HG03039 (cell line): ENCODE measurements around the gene PALLD.

Experiments used
- ATAC-seq: cut with Tn5 transposase; IDR thresholded peaks from one replicate; pipeline ENCODE4 v1.9.1; 2021; ENCODE audit warnings: mild to moderate bottlenecking, moderate library complexity; ENCODE audit not compliant: unreplicated experiment

PALLD gene

DNA sequence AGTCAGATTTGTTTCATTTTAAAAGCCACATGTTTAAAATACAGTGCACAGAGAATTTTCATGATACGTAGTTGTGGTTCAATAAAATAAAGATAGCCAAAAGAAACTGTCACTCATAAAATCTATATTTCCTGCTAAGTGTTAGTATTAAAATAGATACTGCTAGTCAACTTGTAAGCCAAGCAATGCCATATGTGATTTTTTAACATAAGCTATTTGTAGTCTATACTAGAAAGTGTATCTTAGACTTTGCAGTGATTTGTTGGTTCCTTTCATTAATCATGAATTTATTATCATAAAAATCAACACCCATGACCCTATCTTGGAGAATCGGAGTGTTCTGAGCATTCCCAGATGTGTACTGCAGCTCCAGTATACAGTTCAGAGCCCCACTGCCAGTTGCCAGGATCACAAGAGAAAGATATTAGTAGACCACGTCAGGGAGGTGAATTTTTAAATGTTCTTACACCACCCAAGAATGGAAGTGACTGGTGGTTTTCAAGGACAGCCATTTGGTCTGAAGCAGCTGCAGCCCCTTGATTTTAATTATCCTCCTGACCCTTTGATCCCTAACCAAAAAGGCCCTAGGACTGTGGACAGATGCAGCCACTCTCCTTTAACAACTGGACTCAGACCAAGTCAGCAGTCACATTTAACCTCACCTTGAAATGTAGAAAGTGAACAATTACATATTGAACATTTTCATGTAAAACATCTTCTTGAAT is 163.1 kb downstream of the PALLD start:
- no peak for ATAC-seq

DNA sequence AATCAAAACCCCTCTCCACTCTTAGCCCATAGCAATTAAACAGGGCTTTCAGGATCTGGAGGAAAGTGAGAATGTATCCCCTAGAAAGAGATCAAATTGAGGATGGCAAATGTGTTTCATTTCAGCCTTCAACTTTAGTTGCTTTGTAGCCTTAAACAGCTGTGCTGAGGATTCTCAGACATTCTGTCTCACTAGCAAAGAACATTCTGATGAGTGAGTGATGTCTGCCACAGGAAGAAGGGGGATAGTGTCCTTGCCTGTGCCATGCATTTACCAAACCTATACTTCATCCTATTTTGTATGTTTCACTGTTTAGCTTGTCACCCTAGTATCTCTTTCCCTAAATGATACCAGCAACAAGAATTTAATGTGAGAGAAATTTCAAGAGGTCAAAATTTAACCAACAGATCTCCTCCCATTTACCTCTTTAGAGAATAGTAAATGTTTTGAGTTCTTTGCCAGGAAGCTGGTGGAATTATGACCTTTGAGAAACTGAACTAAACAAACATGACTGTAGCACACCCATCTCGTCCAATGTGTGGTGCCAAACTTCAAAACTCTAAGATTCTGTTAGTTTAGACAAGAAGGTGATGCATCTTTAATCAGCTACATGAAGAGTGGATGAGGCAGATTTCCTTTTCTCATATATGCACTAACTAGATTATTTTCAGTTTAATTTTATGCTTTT is 165.6 kb downstream of the PALLD start:
- no peak for ATAC-seq

DNA sequence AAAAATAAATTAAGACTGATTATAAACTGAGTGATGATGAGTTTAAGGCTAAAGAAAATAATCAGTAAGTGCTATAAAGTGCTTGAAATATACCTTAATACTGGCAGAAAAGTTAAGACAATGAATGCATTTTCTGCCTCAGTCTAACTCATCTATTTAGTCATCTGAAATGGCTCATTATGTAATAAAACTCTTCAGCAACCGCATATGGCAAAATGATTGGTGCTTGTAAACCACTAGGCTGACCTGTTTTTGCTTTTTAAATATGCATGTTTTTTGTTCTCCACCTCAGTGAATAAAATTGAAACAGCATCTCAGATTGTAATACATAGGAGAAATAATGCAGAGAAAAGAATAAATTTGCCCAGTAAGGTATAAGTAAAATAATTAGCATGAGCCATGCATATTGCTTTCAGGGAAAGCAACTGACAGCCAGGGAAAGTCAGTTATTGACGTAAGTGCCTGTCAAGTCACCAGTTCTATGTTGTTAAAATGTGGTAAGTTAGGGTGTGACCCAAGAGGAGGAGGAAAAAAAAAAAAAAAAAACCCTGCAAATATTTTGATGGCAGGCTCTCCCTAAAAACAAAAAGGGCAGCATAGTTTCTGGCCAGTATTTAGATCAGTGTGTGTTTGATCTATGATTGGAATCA is 167.5 kb downstream of the PALLD start:
- ATAC-seq = no peak

DNA sequence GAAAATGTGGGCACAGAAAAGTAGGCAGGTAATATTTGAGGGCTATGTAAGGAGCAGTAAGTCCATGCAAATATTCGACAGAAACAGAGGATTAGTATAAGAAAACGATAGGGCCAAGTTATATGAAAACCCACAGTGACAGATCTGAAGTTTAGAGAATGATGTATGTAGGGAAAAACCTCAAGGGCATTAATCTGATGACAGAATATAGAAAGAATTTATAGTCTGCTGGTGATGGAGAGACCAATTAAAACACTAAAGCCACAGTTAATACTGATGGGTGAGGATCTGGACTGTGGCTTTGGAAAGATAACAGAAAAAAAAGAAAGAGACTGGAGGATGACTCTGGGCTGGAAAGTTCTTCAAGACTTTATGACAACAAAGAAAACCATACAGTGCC is 169.7 kb downstream of the PALLD start:
- ATAC-seq = no peak

DNA sequence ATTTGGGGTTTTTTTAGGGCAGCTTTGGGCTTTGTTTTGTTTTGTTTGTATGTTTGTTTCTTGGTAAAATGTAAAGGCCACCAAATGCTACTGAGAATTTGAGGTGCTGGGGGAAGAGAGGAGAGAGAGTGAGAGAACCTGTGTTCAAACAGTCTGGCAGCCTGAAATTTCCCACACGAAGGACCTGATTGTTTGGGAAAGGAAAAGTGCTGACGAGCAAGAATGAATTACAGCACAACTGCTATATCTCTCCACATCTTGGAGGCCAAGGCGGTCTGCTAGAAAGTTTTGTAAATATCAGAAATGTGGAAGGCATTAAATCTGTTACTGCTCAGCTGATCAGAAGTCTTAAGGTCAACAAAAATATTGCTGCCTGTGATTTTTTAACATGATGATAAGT is 170.5 kb downstream of the PALLD start:
- ATAC-seq = no peak

DNA sequence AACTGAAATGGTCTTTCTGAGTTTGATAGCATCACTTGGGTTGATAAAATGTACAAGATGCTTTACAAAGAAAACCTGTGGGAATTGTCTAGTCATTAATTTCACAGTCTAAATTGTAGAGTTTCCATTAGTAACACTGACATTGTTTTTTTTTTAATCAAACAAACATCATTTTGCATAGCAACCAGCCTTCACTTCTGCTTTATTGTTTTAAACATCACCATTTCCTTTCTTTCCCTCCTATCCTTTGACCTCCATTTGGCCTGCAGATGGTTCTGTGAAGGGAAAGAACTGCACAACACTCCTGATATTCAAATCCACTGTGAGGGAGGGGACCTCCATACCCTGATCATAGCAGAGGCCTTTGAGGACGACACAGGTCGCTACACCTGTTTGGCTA is 171.1 kb downstream of the PALLD start:
- ATAC-seq = no peak

DNA sequence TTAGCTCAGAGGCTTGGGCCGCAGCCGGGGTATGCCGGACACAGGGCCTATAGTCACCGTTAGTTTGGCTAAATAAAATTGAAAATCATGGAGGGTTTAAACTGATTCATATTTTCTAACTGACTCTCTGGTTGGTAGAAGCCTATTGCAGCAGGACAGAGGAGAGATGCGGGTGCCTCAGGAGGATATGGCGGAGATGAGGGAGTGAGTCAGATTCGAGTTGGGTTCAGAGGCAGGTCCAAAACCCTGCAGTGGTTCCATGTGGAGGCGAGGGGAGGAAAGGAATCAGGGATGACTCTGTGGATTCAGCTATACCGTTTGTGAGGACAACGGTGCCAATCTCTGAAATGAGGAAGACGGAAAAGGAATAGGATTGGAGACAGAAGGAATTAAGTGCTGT is 176.6 kb downstream of the PALLD start:
- no peak for ATAC-seq

DNA sequence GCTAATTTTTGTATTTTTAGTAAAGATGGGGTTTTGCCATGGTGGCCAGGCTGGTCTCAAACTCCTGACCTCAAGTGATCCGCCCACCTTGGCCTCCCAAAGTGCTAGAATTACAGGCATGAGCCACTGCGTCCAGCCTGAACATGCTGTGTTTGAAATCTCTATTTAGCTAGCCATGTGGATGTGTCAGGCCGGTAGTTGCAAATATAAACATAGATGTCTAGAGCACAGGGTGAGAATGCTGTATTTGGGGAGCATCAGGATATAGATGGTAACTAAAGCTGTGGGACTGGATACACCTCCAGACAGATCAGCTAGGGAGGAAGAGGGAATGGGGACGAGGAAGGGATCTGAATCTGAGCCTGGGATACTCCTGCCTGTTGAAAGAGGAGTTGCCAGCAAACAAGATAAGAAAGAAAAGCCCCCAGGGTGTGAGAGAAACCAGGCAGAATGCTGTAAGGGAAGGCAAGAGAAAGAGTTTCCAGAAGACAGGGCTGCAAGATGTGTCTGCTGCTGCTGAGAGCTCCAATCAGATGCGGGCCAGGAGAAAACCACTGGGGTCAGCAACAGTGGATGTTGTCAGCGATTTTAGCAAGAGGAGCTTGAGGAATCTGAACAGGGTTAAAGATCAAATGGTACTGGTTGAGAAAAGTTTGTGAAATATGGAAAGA is 177.4 kb downstream of the PALLD start:
- ATAC-seq = no peak

DNA sequence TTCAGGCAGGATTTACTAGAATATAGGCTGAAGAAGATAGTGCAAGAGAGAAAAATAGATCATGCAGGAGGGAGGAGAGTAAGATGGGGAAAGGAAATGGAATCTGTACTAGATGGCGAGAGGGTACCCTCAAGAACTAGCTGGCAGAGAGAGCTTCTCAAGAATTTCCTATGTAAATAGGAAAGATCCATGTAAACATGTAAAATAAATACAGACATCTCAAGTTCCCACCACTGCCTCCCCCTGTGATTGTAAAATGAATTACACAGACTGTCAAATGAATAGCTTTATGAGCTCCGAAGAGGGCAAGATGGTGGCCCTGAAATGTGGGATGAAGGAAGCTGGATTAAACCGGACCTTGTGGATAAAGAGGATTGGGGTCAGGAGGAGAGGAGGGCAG is 178.0 kb downstream of the PALLD start:
- ATAC-seq = no peak

DNA sequence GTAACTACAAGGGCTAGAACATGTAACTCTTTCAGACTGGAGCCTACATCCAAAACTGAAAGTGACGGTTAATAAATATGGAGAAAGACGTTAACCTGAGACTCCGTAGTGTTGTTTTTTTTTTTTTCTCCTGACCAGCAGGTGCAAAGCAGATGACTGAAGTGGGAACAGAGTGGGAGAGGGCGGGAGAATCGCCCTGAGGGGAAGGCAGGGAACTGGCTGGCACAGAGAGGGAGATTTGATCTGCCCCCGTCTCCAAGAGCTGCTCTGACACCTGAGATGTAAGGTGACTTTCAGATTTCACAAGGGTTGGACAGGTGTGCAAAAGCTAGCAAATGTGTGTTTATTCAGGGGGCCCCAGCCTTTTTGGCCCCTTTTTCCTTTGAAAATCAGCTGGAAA is 180.2 kb downstream of the PALLD start:
- ATAC-seq = no peak

DNA sequence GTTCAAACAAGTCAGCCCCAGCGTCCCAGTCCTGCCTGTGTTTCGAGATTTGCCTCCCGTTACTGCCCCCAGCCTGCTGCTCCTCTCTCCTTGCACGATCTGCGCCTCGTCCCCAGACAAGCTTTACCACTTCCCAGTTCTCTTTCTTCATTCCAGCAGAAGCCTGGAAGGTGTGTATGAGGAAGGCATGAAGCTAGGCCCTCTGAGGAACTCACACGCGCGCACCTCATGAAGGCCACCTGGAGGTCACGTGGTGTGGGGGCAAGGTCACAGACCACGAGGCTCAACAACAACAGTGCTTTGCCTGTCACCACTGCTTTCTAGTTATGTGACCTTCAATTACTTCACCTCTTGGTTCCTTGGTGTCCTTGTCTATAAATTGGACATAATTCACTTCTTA is 181.0 kb downstream of the PALLD start:
- no peak for ATAC-seq

DNA sequence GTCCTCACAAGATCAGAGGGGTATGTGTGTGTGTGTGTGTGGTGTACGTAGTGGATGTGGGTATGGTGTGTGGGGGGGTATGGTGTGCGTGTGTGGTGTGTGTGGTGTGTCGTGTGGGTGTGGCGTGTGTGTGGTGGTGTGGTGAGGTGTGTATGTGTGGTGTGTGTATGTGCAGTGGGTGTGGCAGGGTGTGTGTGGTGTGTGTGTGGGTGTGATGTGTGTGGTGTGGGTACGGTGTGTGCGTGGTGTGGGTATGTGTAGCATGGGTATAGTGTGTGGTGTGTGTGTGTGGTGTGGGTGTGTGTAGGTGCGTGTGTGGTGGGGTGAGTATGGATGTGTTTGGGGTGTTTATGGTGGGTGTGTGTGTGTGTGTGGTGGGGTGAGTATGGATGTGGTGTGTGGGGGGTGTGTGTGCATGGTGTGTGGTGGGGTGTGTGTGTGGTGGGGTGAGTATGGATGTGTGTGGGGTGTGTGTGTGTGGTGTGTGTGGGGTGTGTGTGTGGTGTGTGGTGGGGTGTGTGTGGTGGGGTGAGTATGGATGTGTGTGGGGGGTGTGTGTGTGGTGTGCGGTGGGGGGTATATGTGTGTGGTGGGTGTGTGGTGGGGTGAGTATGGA is 182.0 kb downstream of the PALLD start:
- no peak for ATAC-seq

DNA sequence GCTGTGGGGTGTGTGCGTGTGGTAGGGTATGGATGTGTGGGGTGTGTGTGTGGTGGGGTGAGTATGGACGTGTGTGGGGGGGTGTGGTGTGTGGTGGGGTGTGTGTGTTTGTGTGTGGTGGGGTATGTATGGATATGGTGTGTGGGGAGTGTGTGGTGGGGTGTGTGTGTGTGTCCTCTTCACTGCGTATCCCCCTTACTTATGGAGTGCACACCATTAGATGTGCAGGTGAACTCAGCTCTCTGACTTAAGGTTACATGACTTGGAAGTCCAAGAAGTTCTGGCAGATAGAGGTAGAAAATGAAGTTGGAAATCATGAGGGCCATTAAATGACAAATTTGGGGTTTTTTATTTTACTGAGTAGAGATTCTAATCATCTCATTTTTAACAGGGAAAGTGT is 182.5 kb downstream of the PALLD start:
- no peak for ATAC-seq

DNA sequence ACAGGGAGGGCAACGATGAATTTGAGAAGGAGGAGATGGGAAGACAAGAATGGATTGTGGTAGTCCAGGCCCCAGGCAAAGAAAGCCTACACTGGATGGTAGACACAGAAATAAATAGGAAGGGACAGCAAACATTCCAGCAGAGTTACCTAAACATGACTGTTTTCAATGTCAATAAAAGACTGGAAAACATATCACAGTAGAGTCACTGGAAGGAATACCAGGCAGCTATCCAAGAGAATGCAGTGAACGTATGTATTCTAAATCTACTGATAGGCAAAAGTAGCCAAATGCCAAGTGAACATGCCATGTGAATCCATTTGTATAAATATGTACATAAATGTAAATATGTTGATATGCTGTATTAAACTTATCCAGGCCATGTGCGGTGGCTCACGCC is 183.0 kb downstream of the PALLD start:
- no peak for ATAC-seq

DNA sequence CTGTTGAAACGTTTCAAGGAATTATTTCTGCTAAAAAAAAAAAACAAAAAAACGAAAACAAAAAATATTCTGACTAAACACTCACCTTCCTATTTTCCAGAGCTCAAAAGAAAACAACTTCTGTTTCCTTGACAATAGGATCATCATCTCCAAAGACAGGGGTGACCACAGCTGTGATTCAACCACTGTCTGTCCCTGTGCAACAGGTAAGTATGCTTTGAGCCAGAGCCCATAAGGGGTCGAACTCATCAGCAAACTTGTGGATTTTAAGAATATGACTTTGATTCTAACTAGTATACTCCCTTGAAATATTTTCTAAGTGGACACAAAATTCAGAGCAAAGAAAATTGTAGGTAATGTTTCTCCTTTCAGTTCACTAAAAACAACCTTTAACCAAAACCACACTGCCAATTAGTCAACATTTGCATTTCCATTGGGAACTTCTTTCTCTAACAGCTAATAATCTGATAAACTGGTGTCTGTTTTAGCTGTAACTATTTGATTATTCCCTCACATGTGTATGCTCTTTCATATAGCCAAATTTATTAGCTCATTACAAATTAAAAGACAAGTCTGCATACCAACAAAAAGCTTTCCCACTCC is 186.1 kb downstream of the PALLD start:
- no peak for ATAC-seq

DNA sequence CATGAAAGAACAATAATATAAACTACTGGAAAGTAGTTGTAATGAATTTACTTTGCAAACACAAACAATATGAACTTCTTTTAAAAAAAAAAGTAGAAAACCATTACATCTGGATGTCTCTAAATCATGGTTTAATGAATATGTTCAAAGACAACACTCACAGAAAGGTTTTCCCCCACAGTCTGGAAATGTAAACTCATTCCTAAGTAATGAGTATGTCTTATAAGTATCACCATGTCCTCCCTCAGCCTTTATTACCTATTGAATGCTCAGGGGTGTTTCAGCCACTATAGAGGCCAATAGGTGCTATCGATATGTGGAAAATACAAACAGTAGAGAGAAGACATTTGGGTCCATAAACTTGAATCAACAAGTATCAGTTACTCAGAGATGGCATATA is 186.7 kb downstream of the PALLD start:
- ATAC-seq = no peak

DNA sequence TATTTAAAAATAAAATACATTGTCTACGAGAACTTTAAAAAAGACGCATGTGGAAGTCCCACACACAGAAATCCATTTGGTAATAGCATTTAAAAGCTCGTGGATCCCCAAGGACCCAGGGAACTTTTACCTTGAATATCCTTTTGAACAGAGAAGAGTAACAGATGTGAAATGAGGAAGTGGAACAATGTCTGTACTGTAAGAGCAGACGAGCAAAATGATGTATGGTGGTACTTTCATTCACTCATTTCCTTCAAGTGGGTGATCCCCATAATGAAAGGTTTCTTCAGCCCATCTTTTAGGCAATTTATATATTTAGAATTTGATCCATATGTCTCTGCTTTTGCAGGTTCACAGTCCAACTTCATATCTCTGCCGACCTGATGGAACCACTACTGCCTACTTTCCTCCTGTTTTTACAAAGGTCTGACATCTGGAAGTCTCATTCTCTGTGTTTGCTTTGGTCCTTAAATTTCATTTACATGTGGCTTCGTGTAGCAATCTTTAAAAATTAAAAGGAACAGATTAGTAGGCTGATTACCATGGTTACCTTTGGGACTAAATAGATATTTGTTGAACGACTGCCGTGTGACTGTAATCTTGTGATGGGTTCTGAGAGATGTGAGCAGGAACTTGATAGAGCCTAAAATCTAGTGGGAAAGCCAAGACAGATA is 188.4 kb downstream of the PALLD start:
- peak; percentile 73 for ATAC-seq

DNA sequence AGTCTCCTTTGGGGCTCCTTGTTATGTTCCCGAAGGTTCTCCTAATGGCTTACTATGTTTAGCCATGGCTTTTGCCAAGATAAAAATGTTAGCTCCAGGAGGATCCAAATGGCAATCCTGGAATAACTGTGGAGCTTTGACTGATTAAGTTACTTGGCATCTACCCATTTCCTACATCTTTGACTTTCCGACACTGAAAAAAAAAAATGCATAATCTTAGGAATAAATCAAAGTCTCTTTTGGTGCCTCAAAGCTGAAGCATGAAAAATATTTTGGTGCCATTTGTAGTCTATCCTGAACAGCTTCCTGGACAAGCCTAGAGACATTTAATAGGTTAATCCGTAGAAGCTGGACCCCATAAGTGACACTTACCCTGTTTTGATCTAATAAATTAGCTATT is 191.7 kb downstream of the PALLD start:
- no peak for ATAC-seq

DNA sequence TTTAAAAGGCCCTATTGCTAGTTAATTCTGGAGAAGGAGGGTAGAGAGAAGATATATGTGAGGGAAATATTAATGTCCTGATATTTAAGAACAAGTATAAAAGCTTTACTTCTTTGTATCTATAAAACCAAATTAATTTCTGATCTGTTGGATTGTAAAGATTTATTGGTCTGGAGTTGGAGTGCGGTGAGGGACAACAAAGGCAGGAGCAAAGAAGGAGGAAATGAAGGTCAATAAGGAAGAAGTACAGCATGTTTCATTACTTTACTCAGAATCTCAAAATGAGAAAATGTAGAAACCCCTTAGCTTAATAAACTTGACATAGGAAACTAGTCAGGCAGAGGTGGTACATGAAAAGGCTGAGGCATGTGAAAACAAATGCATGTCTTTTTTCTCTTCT is 192.9 kb downstream of the PALLD start:
- ATAC-seq = no peak

DNA sequence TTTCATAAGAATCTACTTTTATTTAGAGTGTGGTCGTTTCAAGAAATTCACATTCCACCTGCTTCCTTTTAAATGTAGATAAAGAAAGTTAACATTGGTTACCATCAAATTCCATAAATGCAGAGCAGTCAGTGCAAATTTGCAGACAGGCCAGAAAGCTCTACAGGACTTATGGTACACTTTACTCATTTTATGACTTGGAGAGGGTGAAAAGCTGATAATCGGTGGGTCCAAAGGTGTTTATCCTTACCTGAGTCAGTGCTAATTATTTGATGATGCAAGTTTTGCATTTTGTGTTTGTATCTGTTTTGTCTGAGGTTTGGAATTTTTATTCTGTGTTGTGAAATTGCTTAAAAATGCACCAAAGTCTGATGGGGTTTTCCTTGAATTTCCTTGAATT is 193.3 kb downstream of the PALLD start:
- ATAC-seq = no peak
